Measurements from ENCODE around the gene WHRN. TPM values are rescaled to one million over a fixed set of nuclear protein-coding genes. Genes with fewer than 3 reads are reported as not detected.

Gene WHRN
- total and polyA plus RNA-seq, 2 donors from 2014 or later = 4.4 to 14.8 TPM

DNA sequence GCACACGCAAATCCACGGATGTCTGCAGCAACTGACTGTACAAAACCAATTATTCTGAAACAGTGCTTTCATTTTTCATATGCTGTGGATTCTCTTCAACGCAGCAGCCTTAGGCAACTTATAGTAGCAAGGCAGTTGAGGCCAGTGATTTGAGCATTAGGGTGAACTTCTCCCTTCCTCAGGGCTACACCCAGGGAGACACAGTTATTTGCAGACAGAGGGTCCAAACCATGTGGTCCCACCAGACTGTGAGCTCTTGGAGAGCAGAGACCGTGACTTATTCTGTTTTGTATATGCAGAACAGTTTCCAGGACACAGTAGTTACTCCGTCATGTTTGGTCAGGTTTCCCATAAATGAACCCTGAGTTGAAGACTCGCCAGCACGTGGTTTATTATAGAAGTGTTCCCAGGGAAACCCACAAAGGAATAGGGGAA lies 19.0 kb upstream of the WHRN start:
- TF ChIP-seq CTCF (IDR thresholded peaks at IDR 0.05; ENCODE audit: borderline replicate concordance, extremely low read depth, insufficient read depth) = no peak
- no peak overlapping the region for H3K9ac ChIP-seq (ENCODE audit: low read length in 3 of 3)
- intact Hi-C loops (cut with DNase I) = no loop called here
- no peaks in the 10 kb centered on the region for H3K9me3 ChIP-seq (ENCODE audit: control insufficient read depth in 2 of 3, insufficient read depth in 1 of 3, low read length in 3 of 3)
- no peak overlapping the region for H3K27ac ChIP-seq (ENCODE audit: low read depth in 2 of 2, low read length in 2 of 2)
- no peaks in the 10 kb centered on the region for H3K4me1 ChIP-seq (ENCODE audit: control insufficient read depth in 2 of 3, insufficient read depth in 2 of 3, low read depth in 1 of 3, low read length in 3 of 3)
- no peak for FAIRE-seq
- DNase-seq = peak in 3 of 5 donors; percentile 40 to 65 (median 64)
- H3K27me3 ChIP-seq (ENCODE audit: control insufficient read depth, insufficient read depth, low read length) = no peaks in the 10 kb centered on the region
- no peaks in the 10 kb centered on the region for H3K36me3 ChIP-seq (ENCODE audit: control insufficient read depth in 2 of 3, insufficient read depth in 3 of 3, low read length in 3 of 3)
- H3K4me3 ChIP-seq (ENCODE audit: low read length in 3 of 3) = no peak overlapping the region

- Histone ChIP-seq H3K4me1 (ENCODE audit: control insufficient read depth in 2 of 3, insufficient read depth in 2 of 3, low read depth in 1 of 3, low read length in 3 of 3) (no peaks in the 10 kb centered on the region), H3K9me3 (ENCODE audit: control insufficient read depth in 2 of 3, insufficient read depth in 1 of 3, low read length in 3 of 3) (no peaks in the 10 kb centered on the region), H3K9ac (ENCODE audit: low read length in 3 of 3) (no peak overlapping the region), H3K27me3 (ENCODE audit: control insufficient read depth, insufficient read depth, low read length) (no peaks in the 10 kb centered on the region), H3K27ac (ENCODE audit: low read depth in 2 of 2, low read length in 2 of 2) (no peak overlapping the region), H3K36me3 (ENCODE audit: control insufficient read depth in 2 of 3, insufficient read depth in 3 of 3, low read length in 3 of 3) (no peaks in the 10 kb centered on the region), H3K4me3 (ENCODE audit: low read length in 3 of 3) (no peak overlapping the region)
- no peak for TF ChIP-seq CTCF (IDR thresholded peaks at IDR 0.05; ENCODE audit: borderline replicate concordance, extremely low read depth, insufficient read depth)
- DNase-seq (no peak), FAIRE-seq (no peak)
- intact Hi-C loops (cut with DNase I) = no loop called here
Measured at GRCh38 chr9:114522847-114523246, 17.6 kb upstream of the WHRN start.

DNA sequence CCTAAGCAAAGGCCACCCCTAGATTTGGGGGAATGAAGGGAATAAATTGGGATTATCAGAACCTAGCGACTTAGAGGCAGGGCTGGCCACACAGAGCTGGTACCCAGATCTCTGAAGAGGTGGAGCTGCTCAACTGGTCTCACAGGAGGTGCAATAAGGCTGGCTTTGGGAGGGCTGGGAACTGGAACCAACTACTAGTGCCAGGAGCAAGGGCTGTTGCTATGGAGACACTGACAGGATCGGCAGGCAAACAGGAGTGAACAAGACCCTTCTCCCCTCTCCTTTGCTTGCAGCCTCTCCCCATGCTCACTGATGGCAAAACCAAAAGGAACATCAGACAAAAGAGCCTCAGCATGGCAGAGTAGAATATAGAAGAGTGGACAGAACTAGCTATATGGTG lies 17.0 kb upstream of the WHRN start:
- no peak for TF ChIP-seq CTCF (IDR thresholded peaks at IDR 0.05; ENCODE audit: borderline replicate concordance, extremely low read depth, insufficient read depth)
- Histone ChIP-seq H3K9ac (ENCODE audit: low read length in 3 of 3) (no peak overlapping the region), H3K4me1 (ENCODE audit: control insufficient read depth in 2 of 3, insufficient read depth in 2 of 3, low read depth in 1 of 3, low read length in 3 of 3) (no peaks in the 10 kb centered on the region), H3K27me3 (ENCODE audit: control insufficient read depth, insufficient read depth, low read length) (no peaks in the 10 kb centered on the region), H3K36me3 (ENCODE audit: control insufficient read depth in 2 of 3, insufficient read depth in 3 of 3, low read length in 3 of 3) (no peaks in the 10 kb centered on the region), H3K9me3 (ENCODE audit: control insufficient read depth in 2 of 3, insufficient read depth in 1 of 3, low read length in 3 of 3) (no peaks in the 10 kb centered on the region), H3K4me3 (ENCODE audit: low read length in 3 of 3) (no peak overlapping the region), H3K27ac (ENCODE audit: low read depth in 2 of 2, low read length in 2 of 2) (no peak overlapping the region)
- intact Hi-C loops (cut with DNase I) = no loop called here
- DNase-seq = peak in 1 of 5 donors; percentile 27
- FAIRE-seq = no peak

DNA sequence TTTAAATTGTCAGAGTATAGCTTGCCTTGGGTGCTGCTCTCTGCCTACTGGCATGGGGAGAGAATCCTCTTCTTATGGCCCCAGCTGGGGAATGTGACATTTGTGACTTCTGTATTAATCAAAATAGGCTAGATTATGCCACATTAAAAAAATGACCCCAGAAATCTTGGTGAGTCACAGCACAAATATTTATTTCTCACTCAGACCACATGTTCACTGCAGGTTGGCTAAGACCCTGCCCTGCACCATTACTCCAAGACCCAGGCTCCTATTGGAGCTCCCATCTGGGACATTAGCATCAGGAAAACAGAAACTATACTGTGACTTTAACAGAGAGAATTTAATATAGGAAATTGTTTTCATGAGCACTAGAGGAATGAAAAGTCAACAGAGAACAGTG lies 16.6 kb upstream of the WHRN start:
- FAIRE-seq = no peak
- H3K27me3 ChIP-seq (ENCODE audit: control insufficient read depth, insufficient read depth, low read length) = no peaks in the 10 kb centered on the region
- H3K27ac ChIP-seq (ENCODE audit: low read depth in 2 of 2, low read length in 2 of 2) = no peak overlapping the region
- no peaks in the 10 kb centered on the region for H3K4me1 ChIP-seq (ENCODE audit: control insufficient read depth in 2 of 3, insufficient read depth in 2 of 3, low read depth in 1 of 3, low read length in 3 of 3)
- no peak for DNase-seq
- no peak overlapping the region for H3K4me3 ChIP-seq (ENCODE audit: low read length in 3 of 3)
- no peaks in the 10 kb centered on the region for H3K36me3 ChIP-seq (ENCODE audit: control insufficient read depth in 2 of 3, insufficient read depth in 3 of 3, low read length in 3 of 3)
- H3K9ac ChIP-seq (ENCODE audit: low read length in 3 of 3) = no peak overlapping the region
- no peak for TF ChIP-seq CTCF (IDR thresholded peaks at IDR 0.05; ENCODE audit: borderline replicate concordance, extremely low read depth, insufficient read depth)
- no peaks in the 10 kb centered on the region for H3K9me3 ChIP-seq (ENCODE audit: control insufficient read depth in 2 of 3, insufficient read depth in 1 of 3, low read length in 3 of 3)
- intact Hi-C loops (cut with DNase I) = no loop called here

Data from kidney (tissue), 14 donors.